ENCODE measurements around the gene ELMO3.

The ELMO3 gene

DNA sequence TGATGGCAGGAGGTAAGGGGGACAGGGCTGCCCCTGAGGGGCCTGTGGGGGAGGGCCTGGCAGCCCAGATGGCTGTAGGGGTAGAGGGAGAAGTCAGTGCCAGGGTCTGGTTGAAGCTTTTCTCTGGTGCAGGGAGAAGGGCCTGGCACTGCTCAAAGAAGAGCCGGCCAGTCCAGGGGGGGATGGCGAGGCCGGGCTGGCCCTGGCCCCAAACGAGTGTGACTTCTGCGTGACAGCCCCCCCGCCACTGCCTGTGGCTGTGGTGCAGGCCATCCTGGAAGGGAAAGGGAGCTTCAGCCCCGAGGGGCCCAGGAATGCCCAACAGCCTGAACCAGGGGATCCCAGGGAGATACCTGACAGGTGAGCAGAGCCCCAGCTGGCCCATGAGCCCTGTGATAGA lies 31.3 kb upstream of the ELMO3 start:
- ATAC-seq (replicated peaks; ENCODE audit: extremely low read depth, poor library complexity, severe bottlenecking) (no peak), DNase-seq (ENCODE audit: low spot score in 2 of 2) (no peak)
- Mint-ChIP-seq H3K27me3 (peaks cover 68% of the 10 kb centered on the region), H3K36me3 (ENCODE audit: insufficient read depth) (peaks cover 11% of the 10 kb centered on the region), H3K4me1 (peaks cover 20% of the 10 kb centered on the region), H3K4me3 (no peak overlapping the region), H3K27ac (ENCODE audit: low read depth) (no peak overlapping the region), H3K9me3 (no peaks in the 10 kb centered on the region)

DNA sequence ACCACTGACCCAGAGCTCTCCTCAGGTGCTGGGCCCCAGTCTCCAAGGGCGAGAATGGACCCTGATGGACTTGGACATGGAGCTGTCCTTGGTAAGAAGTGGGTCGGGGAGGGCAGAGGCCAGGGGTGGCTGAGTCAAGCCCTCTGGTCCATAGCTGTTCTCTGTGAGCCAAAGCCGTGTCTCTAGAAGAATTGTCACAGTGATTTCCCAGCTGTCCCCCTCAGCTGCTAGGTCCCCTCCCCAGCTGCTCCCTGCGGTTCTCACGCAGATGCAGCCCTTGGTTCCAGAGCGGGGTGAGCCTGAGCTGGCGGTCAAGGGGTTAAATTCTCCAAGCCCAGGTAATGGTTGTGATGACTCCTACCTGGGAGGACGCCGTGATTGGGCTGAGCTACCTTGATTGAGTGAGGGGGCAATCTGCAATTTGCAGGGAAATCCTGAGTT lies 29.9 kb upstream of the ELMO3 start:
- Mint-ChIP-seq H3K4me3 (no peak overlapping the region), H3K36me3 (ENCODE audit: insufficient read depth) (peaks cover 16% of the 10 kb centered on the region), H3K4me1 (peaks cover 31% of the 10 kb centered on the region), H3K27ac (ENCODE audit: low read depth) (no peak overlapping the region), H3K9me3 (no peaks in the 10 kb centered on the region), H3K27me3 (peaks cover 66% of the 10 kb centered on the region)
- DNase-seq (ENCODE audit: low spot score in 2 of 2) = no peak
- ATAC-seq (replicated peaks; ENCODE audit: extremely low read depth, poor library complexity, severe bottlenecking) = no peak

DNA sequence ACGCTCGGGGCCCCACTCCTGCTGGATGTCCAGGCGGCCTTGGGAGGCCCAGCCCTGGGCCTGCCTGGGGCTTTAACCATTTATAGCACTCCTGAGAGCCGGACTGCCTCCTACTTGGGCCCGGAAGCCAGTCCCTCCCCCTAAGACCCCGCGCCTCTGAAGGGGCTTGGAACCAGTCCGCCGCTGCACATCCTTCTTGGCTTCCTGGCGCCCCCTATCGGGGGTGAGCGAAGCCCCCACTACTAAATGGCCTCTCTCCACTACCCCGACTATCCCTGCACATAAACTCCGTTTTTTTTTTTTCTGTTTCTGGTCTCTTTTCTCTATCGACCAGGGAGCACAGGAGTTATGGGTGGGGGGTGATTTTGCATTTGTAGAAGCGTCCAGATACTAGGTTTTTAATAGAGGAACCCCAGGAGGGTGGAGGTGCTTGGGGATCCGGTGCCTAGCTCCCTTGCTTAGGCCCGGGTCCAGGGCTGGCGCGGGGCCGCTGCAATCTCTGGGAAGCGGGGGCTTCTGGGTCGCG lies 29.2 kb upstream of the ELMO3 start:
- H3K27ac Mint-ChIP-seq (ENCODE audit: low read depth) = no peak overlapping the region

DNA sequence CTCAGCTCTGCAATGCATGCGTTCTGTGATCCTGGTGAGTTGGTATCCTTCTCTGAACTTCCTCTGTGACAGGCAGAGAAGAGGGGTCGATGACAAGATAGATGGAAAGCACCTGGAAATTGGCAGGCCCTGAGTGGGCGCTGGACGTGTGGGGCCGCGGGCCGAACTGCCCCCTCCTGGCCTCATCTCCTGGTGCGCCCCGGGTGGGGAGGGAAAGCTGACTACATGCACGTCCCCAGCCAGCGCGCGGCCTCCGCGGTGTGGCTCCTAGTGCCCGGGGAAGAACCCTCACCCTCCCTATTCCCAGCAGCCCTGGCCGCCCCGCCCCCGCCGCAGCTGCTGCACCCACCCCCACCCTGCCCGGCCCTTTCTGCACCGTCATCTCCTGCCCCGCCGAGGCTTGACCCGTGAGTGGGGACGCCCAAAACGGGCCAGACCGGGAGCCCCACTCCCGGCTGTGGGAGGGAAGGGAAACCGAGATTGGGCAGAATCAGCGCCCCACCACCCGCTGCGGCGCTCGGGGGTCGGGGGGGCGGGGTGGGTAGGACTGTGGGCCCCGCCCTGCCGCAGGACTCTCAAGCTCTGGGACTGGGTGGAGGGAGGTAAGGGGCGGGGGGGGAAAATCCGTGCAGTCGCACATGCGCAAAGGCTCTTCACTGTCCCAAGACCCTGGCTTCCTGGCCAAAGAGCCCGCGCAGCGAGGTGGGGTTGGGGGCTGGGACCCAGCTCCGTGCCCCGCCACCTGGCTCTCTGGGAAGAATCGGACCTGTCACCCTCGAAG lies 28.6 kb upstream of the ELMO3 start, which contains the start of gene NOL3:
TSS of gene NOL3 (plus strand) at position 371 of the 781 bp plus-strand sequence.
- Mint-ChIP-seq H3K27me3 (peaks cover 58% of the 10 kb centered on the region), H3K9me3 (no peaks in the 10 kb centered on the region), H3K4me3 (peak within 1 kb of the TSS; percentile 69), H3K4me1 (peaks cover 32% of the 10 kb centered on the region), H3K36me3 (ENCODE audit: insufficient read depth) (peaks cover 12% of the 10 kb centered on the region), H3K27ac (ENCODE audit: low read depth) (no peak within 1 kb of the TSS)
- DNase-seq (ENCODE audit: low spot score in 2 of 2) = no peak
- ATAC-seq (replicated peaks; ENCODE audit: extremely low read depth, poor library complexity, severe bottlenecking) = no peak

More for the DNA sequence above, 29.2 kb upstream of the ELMO3 start:
- Mint-ChIP-seq H3K4me1 (peaks cover 32% of the 10 kb centered on the region), H3K4me3 (peak overlapping the region; percentile 69), H3K36me3 (ENCODE audit: insufficient read depth) (peaks cover 17% of the 10 kb centered on the region), H3K27me3 (peaks cover 64% of the 10 kb centered on the region), H3K9me3 (no peaks in the 10 kb centered on the region)
- DNase-seq (ENCODE audit: low spot score in 2 of 2) (no peak), ATAC-seq (replicated peaks; ENCODE audit: extremely low read depth, poor library complexity, severe bottlenecking) (no peak)

DNA sequence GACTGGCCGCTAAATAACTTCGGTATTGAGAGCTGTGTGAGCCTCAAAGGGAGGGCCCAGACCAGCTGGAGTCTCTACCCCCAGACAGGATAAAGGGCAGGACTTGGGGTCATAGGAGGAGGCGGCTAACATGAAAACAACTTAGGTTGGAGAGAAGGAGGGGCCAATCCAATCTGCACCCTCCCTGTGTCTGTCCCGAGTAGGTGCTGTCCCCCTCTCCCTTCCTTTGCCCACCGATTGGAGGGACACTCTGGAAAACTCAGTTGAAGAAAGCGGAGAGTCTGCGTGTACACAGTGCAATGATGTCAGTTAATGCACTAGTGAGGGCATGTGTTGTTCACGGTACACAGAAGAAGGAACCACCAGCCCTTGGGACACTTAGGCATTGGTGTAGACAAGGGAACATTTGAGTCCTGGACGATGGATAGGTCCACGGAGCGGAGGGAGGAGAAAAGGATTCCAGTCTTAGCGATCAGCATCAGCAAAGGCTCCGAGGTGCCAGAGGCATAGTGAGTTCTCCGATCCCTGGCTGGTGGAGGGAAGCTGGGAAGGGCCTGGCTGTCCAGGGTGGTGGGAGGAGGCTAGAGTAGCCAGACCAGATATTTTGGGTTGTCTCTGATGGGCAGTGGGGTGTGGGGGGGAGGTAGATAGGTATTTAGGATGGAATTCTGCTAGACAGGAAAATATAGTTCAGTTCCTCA lies 27.8 kb upstream of the ELMO3 start:
- Mint-ChIP-seq H3K36me3 (ENCODE audit: insufficient read depth) (peaks cover 12% of the 10 kb centered on the region), H3K4me1 (peaks cover 32% of the 10 kb centered on the region), H3K4me3 (peak overlapping the region; percentile 48), H3K27me3 (peaks cover 53% of the 10 kb centered on the region), H3K27ac (ENCODE audit: low read depth) (peak overlapping the region; percentile 39), H3K9me3 (no peaks in the 10 kb centered on the region)
- no peak for ATAC-seq (replicated peaks; ENCODE audit: extremely low read depth, poor library complexity, severe bottlenecking)
- no peak for DNase-seq (ENCODE audit: low spot score in 2 of 2)

DNA sequence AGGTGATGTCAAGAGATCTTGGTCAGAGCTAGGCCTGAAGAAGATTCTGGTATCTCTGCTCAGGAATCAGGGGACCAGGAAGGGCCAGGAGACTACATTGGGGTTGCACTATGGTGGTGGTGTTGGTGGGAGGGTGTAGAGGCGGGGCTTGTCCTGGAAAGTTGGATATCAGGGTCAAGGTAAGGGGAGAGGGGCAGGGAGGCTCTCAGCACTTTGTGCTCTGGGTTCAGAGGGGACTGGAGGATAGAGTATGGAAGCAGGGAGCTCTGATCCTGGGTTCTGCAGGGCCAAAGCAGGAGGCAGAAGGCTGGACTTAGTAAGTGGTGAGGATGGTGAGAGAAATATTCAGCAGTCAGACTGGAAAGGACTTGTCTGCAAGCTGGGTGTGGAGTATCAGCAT lies 25.6 kb upstream of the ELMO3 start:
- DNase-seq (ENCODE audit: low spot score in 2 of 2) (no peak), ATAC-seq (replicated peaks; ENCODE audit: extremely low read depth, poor library complexity, severe bottlenecking) (no peak)
- peaks cover 45% of the 10 kb centered on the region for H3K4me1 Mint-ChIP-seq
- H3K27me3 Mint-ChIP-seq = peaks cover 32% of the 10 kb centered on the region
- H3K9me3 Mint-ChIP-seq = no peaks in the 10 kb centered on the region
- H3K27ac Mint-ChIP-seq (ENCODE audit: low read depth) = peak overlapping the region; percentile 75
- peaks cover 13% of the 10 kb centered on the region for H3K36me3 Mint-ChIP-seq (ENCODE audit: insufficient read depth)
- peak overlapping the region; percentile 84 for H3K4me3 Mint-ChIP-seq

DNA sequence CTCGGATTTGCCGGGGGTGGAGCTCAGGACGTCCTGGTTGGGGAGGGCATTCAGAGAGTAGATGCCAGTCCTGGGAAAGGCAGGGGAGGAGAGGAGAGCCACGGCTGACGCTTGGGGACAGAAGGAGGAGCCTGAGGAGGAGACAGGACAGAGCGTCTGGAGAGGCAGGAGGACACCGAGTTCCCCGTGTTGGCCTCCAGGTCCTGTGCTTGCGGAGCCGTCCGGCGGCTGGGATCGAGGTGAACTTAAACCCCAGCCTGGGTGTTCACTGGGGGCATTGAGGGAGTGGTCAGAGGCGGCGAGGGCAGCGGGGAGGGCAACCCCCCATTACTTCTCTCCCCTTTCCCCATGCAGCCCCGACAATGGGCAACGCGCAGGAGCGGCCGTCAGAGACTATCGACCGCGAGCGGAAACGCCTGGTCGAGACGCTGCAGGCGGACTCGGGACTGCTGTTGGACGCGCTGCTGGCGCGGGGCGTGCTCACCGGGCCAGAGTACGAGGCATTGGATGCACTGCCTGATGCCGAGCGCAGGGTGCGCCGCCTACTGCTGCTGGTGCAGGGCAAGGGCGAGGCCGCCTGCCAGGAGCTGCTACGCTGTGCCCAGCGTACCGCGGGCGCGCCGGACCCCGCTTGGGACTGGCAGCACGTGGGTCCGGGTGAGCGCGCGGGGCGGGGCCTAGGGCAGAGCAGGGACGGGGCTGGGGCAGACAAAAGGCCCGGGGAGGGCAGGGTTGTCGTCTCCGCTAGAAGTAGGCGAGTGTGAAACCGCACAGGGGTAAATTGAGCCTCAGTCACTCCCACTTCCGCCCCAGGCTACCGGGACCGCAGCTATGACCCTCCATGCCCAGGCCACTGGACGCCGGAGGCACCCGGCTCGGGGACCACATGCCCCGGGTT lies 24.9 kb upstream of the ELMO3 start:
- H3K4me1 Mint-ChIP-seq = peaks cover 52% of the 10 kb centered on the region
- peak in 1 of 2 donors; percentile 40 for DNase-seq (ENCODE audit: low spot score in 2 of 2)

DNA sequence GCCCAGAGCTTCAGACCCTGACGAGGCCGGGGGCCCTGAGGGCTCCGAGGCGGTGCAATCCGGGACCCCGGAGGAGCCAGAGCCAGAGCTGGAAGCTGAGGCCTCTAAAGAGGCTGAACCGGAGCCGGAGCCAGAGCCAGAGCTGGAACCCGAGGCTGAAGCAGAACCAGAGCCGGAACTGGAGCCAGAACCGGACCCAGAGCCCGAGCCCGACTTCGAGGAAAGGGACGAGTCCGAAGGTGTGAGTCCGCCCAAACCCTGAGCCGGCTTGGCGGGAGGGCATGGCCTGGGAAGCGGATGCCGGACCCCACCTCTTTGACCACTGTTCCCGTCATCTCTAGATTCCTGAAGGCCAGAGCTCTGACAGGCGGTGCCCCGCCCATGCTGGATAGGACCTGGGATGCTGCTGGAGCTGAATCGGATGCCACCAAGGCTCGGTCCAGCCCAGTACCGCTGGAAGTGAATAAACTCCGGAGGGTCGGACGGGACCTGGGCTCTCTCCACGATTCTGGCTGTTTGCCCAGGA lies 24.2 kb upstream of the ELMO3 start:
- DNase-seq (ENCODE audit: low spot score in 2 of 2) (no peak), ATAC-seq (replicated peaks; ENCODE audit: extremely low read depth, poor library complexity, severe bottlenecking) (no peak)
- no peak overlapping the region for H3K27ac Mint-ChIP-seq (ENCODE audit: low read depth)
- peaks cover 13% of the 10 kb centered on the region for H3K36me3 Mint-ChIP-seq (ENCODE audit: insufficient read depth)
- H3K27me3 Mint-ChIP-seq = peaks cover 18% of the 10 kb centered on the region
- H3K4me3 Mint-ChIP-seq = peak overlapping the region; percentile 84
- H3K9me3 Mint-ChIP-seq = no peaks in the 10 kb centered on the region
- peaks cover 50% of the 10 kb centered on the region for H3K4me1 Mint-ChIP-seq

More for the DNA sequence above, 24.9 kb upstream of the ELMO3 start:
- peaks cover 13% of the 10 kb centered on the region for H3K36me3 Mint-ChIP-seq (ENCODE audit: insufficient read depth)
- peak overlapping the region; percentile 75 for H3K27ac Mint-ChIP-seq (ENCODE audit: low read depth)
- H3K27me3 Mint-ChIP-seq = peaks cover 25% of the 10 kb centered on the region
- ATAC-seq (replicated peaks; ENCODE audit: extremely low read depth, poor library complexity, severe bottlenecking) = peak; percentile 78
- peak overlapping the region; percentile 84 for H3K4me3 Mint-ChIP-seq
- H3K9me3 Mint-ChIP-seq = no peaks in the 10 kb centered on the region

DNA sequence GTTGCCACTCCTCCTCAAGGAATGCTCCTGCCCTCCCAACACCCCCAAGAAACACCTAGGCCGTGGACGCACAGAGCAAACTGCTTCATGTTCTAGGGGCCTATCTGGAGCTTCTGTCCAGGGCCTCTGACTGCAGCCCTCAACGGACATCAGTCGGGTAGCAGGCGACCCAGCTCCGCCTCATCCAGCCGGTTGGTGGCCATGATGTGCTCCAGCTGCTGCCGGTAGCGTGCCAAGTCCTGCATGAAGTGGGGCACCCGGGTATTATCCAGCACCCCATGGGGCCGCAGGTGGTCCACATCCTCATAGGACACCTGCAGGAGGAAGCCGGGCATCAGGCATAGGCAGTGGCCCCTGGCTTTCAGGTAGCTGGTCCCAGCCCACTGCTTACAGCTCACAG lies 22.3 kb upstream of the ELMO3 start:
- Mint-ChIP-seq H3K36me3 (ENCODE audit: insufficient read depth) (peaks cover 10% of the 10 kb centered on the region), H3K4me1 (peaks cover 36% of the 10 kb centered on the region), H3K9me3 (no peaks in the 10 kb centered on the region), H3K27ac (ENCODE audit: low read depth) (no peak overlapping the region), H3K4me3 (no peak overlapping the region), H3K27me3 (peaks cover 3% of the 10 kb centered on the region)
- no peak for DNase-seq (ENCODE audit: low spot score in 2 of 2)
- no peak for ATAC-seq (replicated peaks; ENCODE audit: extremely low read depth, poor library complexity, severe bottlenecking)

DNA sequence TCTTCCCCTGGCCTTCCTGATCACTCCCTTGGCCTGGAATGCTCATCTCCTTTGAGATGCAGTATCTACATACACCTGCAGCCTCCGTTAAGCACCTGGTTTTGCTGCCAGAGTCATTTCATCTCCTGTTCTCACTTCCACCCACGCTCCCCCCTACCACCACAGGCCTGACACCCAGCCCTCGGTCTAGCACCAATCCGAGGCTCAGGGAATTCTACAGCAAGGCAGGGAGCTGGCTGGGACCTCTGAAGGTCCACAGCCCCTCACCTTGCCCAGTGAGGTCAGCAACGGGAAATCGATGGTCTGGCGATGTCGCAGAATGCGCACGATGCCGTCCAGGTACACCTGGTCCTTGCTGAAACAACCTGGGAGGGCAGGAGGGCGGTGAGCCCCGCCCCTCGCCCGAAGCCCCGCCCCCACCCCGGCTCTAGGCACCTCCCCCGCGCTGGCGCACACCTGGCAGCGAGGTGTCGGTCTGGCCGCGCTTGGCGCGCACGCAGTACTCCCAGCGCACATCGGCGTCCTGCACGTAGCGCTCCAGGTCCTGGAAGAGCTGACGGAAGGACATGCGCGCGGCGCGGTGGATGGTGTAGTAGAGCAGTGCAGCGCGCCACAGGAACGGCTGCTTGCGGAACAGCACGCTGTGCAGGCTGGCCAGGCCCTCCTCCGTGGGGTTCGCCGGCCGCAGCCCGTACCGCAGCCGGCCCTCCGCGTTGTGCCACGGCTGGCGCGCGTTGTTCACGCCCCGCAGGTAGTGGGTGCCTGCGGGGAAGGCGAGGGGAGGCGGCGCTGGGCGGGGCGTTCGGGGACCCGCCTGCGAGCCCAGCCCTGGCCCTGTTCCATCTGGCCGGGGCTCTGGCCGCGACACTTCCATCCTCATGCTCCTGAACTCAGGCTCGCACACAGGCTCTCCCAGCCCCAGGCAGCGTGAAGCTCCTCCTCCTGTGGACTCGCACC lies 20.9 kb upstream of the ELMO3 start:
- peak; percentile 64 for ATAC-seq (replicated peaks; ENCODE audit: extremely low read depth, poor library complexity, severe bottlenecking)
- H3K9me3 Mint-ChIP-seq = no peaks in the 10 kb centered on the region
- H3K27ac Mint-ChIP-seq (ENCODE audit: low read depth) = no peak overlapping the region
- H3K4me3 Mint-ChIP-seq = peak overlapping the region; percentile 69
- H3K27me3 Mint-ChIP-seq = no peaks in the 10 kb centered on the region
- DNase-seq (ENCODE audit: low spot score in 2 of 2) = no peak
- H3K4me1 Mint-ChIP-seq = peaks cover 32% of the 10 kb centered on the region
- H3K36me3 Mint-ChIP-seq (ENCODE audit: insufficient read depth) = peaks cover 6% of the 10 kb centered on the region

DNA sequence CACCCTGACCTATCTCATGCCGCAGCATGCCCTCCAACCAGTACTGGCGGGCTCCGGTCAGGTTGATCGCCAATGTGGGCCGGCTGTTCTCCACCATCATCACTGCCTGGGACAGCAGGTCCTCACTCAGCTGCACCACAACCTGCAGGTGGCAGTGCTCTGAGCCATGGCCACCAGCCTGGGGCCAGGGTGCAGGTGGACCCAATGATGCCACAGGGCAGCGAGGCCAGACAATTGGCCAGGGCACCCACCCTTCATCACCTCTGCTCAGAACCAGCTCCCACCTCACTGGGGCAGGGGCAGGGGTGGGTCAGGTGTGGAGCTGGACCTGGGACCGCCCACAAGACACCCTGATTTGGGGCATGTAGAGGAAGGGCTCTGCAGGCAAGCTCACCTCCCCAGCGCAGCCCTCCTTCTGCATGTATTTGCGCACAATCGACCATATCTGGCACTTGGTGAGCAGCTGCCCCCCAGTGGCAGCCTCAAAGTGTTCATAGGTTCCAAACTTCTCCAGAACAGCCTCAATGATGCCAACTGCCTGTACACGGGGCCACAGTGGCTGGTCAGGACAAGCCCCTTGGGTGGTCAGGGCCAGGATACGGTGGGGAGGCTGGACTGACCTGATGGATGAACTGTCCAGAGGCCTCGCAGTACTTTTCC lies 19.4 kb upstream of the ELMO3 start:
- ATAC-seq (replicated peaks; ENCODE audit: extremely low read depth, poor library complexity, severe bottlenecking) (no peak), DNase-seq (ENCODE audit: low spot score in 2 of 2) (no peak)
- peaks cover 20% of the 10 kb centered on the region for H3K4me1 Mint-ChIP-seq
- H3K9me3 Mint-ChIP-seq = no peaks in the 10 kb centered on the region
- no peak overlapping the region for H3K4me3 Mint-ChIP-seq
- peaks cover 1% of the 10 kb centered on the region for H3K36me3 Mint-ChIP-seq (ENCODE audit: insufficient read depth)
- H3K27me3 Mint-ChIP-seq = no peaks in the 10 kb centered on the region
- no peak overlapping the region for H3K27ac Mint-ChIP-seq (ENCODE audit: low read depth)
